ENCODE results near the gene MOCOS. TPM values are rescaled to one million over a fixed set of nuclear protein-coding genes. Genes with fewer than 3 reads are reported as not detected.

The MOCOS gene
- total RNA-seq, 3 donors from 2014 or later, result 3.3 to 4.7 (median 4.4) TPM

- no peak overlapping the region for H3K4me3 ChIP-seq
- no peak for DNase-seq
- H3K36me3 ChIP-seq (ENCODE audit: low read depth), result no peaks in the 10 kb centered on the region
- peaks cover 9% of the 10 kb centered on the region for H3K4me1 ChIP-seq (ENCODE audit: low read depth)
- no peaks in the 10 kb centered on the region for H3K9me3 ChIP-seq
- no peak for TF ChIP-seq CTCF (IDR thresholded peaks at IDR 0.05)
- intact Hi-C loops (cut with DNase I, micrococcal nuclease), result no loop called here
- ATAC-seq, result no peak
Measured at GRCh38 chr18:36189486-36189885, 2.2 kb downstream of the MOCOS start.

- TF ChIP-seq CTCF (IDR thresholded peaks at IDR 0.05), result no peak
- intact Hi-C loops (cut with DNase I, micrococcal nuclease), result no loop called here
- ATAC-seq, result no peak
- H3K36me3 ChIP-seq (ENCODE audit: low read depth), result no peaks in the 10 kb centered on the region
- H3K4me3 ChIP-seq, result no peak overlapping the region
- no peak for DNase-seq
- H3K4me1 ChIP-seq (ENCODE audit: low read depth), result peaks cover 9% of the 10 kb centered on the region
- H3K9me3 ChIP-seq, result no peaks in the 10 kb centered on the region
Measured at GRCh38 chr18:36191286-36191685, 4.0 kb downstream of the MOCOS start.

GRCh38 chr18:36191711-36192110 is 4.4 kb downstream of the MOCOS start:
- intact Hi-C loops (cut with DNase I, micrococcal nuclease), result no loop called here
- TF ChIP-seq CTCF (IDR thresholded peaks at IDR 0.05), result no peak
- H3K9me3 ChIP-seq, result no peaks in the 10 kb centered on the region
- DNase-seq (no peak), ATAC-seq (no peak)
- H3K4me1 ChIP-seq (ENCODE audit: low read depth), result peaks cover 9% of the 10 kb centered on the region
- no peaks in the 10 kb centered on the region for H3K36me3 ChIP-seq (ENCODE audit: low read depth)
- H3K4me3 ChIP-seq, result no peak overlapping the region

- ATAC-seq, result no peak
- Histone ChIP-seq H3K4me3 (no peak overlapping the region), H3K36me3 (ENCODE audit: low read depth) (no peaks in the 10 kb centered on the region), H3K4me1 (ENCODE audit: low read depth) (no peaks in the 10 kb centered on the region), H3K9me3 (no peaks in the 10 kb centered on the region)
- no peak for TF ChIP-seq CTCF (IDR thresholded peaks at IDR 0.05)
- intact Hi-C loops (cut with DNase I, micrococcal nuclease), result no loop called here
- DNase-seq, result no peak
Measured at GRCh38 chr18:36194600-36195315, 7.5 kb downstream of the MOCOS start.

- no peak for TF ChIP-seq CTCF (IDR thresholded peaks at IDR 0.05)
- H3K4me1 ChIP-seq (ENCODE audit: low read depth), result no peaks in the 10 kb centered on the region
- no peak for ATAC-seq
- H3K9me3 ChIP-seq, result no peaks in the 10 kb centered on the region
- intact Hi-C loops (cut with DNase I, micrococcal nuclease), result no loop called here
- H3K36me3 ChIP-seq (ENCODE audit: low read depth), result no peaks in the 10 kb centered on the region
- DNase-seq, result no peak
- H3K4me3 ChIP-seq, result no peak overlapping the region
Measured at GRCh38 chr18:36195427-36196122, 8.3 kb downstream of the MOCOS start.
